ENCODE results near the gene SNX27. TPM values are rescaled to one million over a fixed set of nuclear protein-coding genes. Genes with fewer than 3 reads are reported as not detected.

The SNX27 gene
- total RNA-seq, 2 donors from 2014 or later, result 41.2 to 47.3 TPM

DNA sequence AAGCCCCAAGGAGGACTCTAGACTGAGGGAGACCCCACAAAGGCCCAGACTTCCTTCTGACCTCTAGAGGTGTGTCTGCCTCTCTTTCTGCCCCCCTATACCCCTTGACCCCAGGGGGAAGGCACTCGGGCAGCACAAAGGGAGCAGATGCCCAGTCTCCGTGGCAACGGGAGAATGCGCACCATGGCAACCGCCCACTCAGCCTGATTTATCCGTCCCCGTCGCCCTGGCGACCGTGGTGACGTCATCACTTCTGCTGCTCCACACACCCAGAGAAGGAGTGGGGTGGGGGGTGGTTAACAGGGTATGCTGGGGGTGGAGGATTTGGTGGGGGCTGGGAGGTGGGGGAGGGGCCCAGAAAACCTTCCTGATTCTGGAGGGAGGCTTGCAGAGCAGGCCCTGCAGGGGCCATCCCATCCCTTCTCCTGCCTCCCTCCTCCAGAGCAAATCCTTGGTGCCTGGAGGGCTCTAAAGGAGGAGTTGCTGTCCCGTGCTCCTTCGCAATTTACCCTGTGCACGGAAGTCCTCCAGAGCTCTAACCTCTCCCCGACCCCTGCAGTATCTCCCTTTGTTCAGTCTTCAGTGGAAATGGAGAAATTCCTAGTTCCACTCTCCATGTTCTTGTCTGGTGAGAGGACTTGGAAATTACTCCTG is 98.5 kb downstream of the SNX27 start:
- Mint-ChIP-seq H3K4me1 (peaks cover 8% of the 10 kb centered on the region), H3K27ac (no peak overlapping the region), H3K27me3 (ENCODE audit: insufficient read depth) (peaks cover 3% of the 10 kb centered on the region), H3K9me3 (no peaks in the 10 kb centered on the region), H3K4me3 (no peak overlapping the region), H3K36me3 (ENCODE audit: low read depth) (no peaks in the 10 kb centered on the region)
- H3K4me1 ChIP-seq (ENCODE audit: control insufficient read depth, insufficient read depth, low read length), result no peaks in the 10 kb centered on the region
- peak overlapping the region; percentile 93 for H3K27ac ChIP-seq (ENCODE audit: low read depth, low read length)
- H3K9me3 ChIP-seq (ENCODE audit: control insufficient read depth, low read length), result no peaks in the 10 kb centered on the region
- 65 to 69% methylated on average over 4 to 15 of the region's 15 CpGs for WGBS, 2 experiments (ENCODE audit: insufficient coverage in 1 of 2, insufficient read length in 1 of 2)
- peak; percentile 71 for DNase-seq
- no peaks in the 10 kb centered on the region for H3K36me3 ChIP-seq (ENCODE audit: control insufficient read depth, insufficient read depth, low read length)
- H3K9ac ChIP-seq (ENCODE audit: extremely low read depth, low read length, poor library complexity, severe bottlenecking), result no peak overlapping the region
- H3K4me3 ChIP-seq (ENCODE audit: low read length), result no peak overlapping the region
- H3K27me3 ChIP-seq (ENCODE audit: control insufficient read depth, insufficient read depth, low read length, poor library complexity, severe bottlenecking), result no peaks in the 10 kb centered on the region
- TF ChIP-seq, protein P1, sequence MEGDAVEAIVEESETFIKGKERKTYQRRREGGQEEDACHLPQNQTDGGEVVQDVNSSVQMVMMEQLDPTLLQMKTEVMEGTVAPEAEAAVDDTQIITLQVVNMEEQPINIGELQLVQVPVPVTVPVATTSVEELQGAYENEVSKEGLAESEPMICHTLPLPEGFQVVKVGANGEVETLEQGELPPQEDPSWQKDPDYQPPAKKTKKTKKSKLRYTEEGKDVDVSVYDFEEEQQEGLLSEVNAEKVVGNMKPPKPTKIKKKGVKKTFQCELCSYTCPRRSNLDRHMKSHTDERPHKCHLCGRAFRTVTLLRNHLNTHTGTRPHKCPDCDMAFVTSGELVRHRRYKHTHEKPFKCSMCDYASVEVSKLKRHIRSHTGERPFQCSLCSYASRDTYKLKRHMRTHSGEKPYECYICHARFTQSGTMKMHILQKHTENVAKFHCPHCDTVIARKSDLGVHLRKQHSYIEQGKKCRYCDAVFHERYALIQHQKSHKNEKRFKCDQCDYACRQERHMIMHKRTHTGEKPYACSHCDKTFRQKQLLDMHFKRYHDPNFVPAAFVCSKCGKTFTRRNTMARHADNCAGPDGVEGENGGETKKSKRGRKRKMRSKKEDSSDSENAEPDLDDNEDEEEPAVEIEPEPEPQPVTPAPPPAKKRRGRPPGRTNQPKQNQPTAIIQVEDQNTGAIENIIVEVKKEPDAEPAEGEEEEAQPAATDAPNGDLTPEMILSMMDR (conservative IDR thresholded peaks at IDR 0.05), result no peak

DNA sequence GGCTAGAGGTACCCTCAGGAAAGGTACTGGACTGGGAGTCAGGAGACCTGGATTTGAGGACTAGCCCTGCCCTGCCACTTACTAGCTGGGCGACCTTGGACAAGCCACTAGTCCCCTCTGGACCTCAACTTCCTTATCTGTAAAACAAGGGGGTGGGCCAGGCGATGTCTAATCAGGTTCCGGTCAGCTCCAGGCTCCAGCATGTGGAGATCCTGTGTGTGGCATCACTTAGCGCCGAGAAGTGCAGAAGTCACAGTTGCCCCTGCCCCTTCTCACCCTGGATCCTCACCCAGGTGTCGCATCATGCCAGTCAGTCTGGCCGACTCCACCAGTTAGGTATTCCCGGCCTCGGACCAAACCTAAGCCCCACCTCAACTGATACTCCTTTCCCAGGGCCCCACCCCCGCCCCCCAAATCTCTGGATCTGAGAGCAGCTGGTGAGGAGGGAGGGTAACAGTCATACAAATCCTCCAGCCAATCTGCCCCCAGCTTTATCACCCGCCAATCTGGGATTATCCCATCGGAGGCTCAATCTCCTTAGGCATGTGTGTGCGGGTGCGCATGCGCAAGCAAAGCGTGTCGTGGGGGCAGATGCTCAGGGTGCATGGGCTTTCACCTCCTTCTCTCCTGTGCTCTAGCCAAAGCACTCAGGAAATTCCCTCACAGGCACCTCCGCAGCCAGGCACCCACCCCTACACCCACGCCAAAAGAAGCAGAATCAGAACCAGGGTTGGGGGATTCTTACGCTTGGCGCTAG is 99.4 kb downstream of the SNX27 start:
- Histone ChIP-seq H3K9ac (ENCODE audit: extremely low read depth, low read length, poor library complexity, severe bottlenecking) (no peak overlapping the region), H3K27me3 (ENCODE audit: control insufficient read depth, insufficient read depth, low read length, poor library complexity, severe bottlenecking) (no peaks in the 10 kb centered on the region), H3K4me1 (ENCODE audit: control insufficient read depth, insufficient read depth, low read length) (no peaks in the 10 kb centered on the region), H3K4me3 (ENCODE audit: low read length) (no peak overlapping the region), H3K36me3 (ENCODE audit: control insufficient read depth, insufficient read depth, low read length) (no peaks in the 10 kb centered on the region), H3K9me3 (ENCODE audit: control insufficient read depth, low read length) (no peaks in the 10 kb centered on the region), H3K27ac (ENCODE audit: low read depth, low read length) (peak overlapping the region; percentile 82)
- DNase-seq, result no peak
- Mint-ChIP-seq H3K27ac (no peak overlapping the region), H3K4me1 (peaks cover 10% of the 10 kb centered on the region), H3K9me3 (no peaks in the 10 kb centered on the region), H3K36me3 (ENCODE audit: low read depth) (no peaks in the 10 kb centered on the region), H3K4me3 (no peak overlapping the region), H3K27me3 (ENCODE audit: insufficient read depth) (peaks cover 3% of the 10 kb centered on the region)
- TF ChIP-seq, protein P1 (conservative IDR thresholded peaks at IDR 0.05), result no peak
- WGBS, 2 experiments (ENCODE audit: insufficient coverage in 1 of 2, insufficient read length in 1 of 2), result 91 to 92% methylated on average over 13 to 21 of the region's 21 CpGs

DNA sequence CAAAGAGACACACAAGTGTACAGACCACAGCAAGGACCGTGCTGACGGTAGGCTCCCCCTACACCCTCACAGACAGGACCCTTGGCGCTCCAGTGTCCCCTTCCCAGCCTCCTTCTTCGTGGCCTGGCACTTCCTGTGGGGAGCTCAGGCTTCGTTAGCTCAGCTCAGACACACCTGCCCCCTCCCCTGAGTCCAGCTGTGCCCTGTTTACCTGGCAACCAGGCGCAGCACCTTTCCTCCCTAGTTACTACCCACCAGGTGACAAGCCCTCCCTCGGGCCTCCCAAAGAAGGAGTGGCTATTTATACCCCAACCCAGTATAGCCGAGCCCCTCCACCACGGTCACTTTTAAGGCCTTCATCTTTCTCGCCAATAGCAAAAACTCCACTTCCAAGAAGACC is 100.1 kb downstream of the SNX27 start:
- no peak for DNase-seq
- Mint-ChIP-seq H3K27me3 (ENCODE audit: insufficient read depth) (peaks cover 4% of the 10 kb centered on the region), H3K36me3 (ENCODE audit: low read depth) (no peaks in the 10 kb centered on the region), H3K4me3 (no peak overlapping the region), H3K27ac (no peak overlapping the region), H3K4me1 (peaks cover 13% of the 10 kb centered on the region), H3K9me3 (no peaks in the 10 kb centered on the region)
- Histone ChIP-seq H3K27ac (ENCODE audit: low read depth, low read length) (no peak overlapping the region), H3K27me3 (ENCODE audit: control insufficient read depth, insufficient read depth, low read length, poor library complexity, severe bottlenecking) (no peaks in the 10 kb centered on the region), H3K9ac (ENCODE audit: extremely low read depth, low read length, poor library complexity, severe bottlenecking) (no peak overlapping the region), H3K36me3 (ENCODE audit: control insufficient read depth, insufficient read depth, low read length) (no peaks in the 10 kb centered on the region), H3K4me3 (ENCODE audit: low read length) (no peak overlapping the region), H3K4me1 (ENCODE audit: control insufficient read depth, insufficient read depth, low read length) (no peaks in the 10 kb centered on the region), H3K9me3 (ENCODE audit: control insufficient read depth, low read length) (no peaks in the 10 kb centered on the region)
- WGBS, 2 experiments (ENCODE audit: insufficient coverage in 1 of 2, insufficient read length in 1 of 2), result 77 to 81% methylated on average over 4 to 10 of the region's 10 CpGs
- TF ChIP-seq, protein P1 (conservative IDR thresholded peaks at IDR 0.05), result no peak
